ENCODE data around the gene ERMARD.
"Not testable (repeated sequence)": the region's sequence is repeated elsewhere in the genome, so short reads cannot be mapped to it uniquely, and the experiment has no call there.

ERMARD gene

GRCh38 chr6:169738204-169738975 is 13.0 kb upstream of the ERMARD start:
- no peak for DNase-seq (ENCODE audit: low read depth)

- no peak for DNase-seq (ENCODE audit: low read depth)
Observed at GRCh38 chr6:169738976-169739529, 12.4 kb upstream of the ERMARD start.

GRCh38 chr6:169741344-169741743 is 10.1 kb upstream of the ERMARD start:
- DNase-seq (ENCODE audit: low read depth): no peak

GRCh38 chr6:169745405-169745804 is 6.0 kb upstream of the ERMARD start:
- no peak for DNase-seq (ENCODE audit: low read depth)

GRCh38 chr6:169746556-169746955 is 4.9 kb upstream of the ERMARD start:
- no peak for DNase-seq (ENCODE audit: low read depth)

- DNase-seq (ENCODE audit: low read depth): no peak
Observed at GRCh38 chr6:169752074-169752623, 727 bp downstream of the ERMARD start.

GRCh38 chr6:169755162-169755561 is 3.7 kb downstream of the ERMARD start:
- DNase-seq (ENCODE audit: low read depth): no peak

GRCh38 chr6:169763308-169763707 is 11.9 kb downstream of the ERMARD start:
- DNase-seq (ENCODE audit: low read depth): no peak

GRCh38 chr6:169763881-169764280 is 12.5 kb downstream of the ERMARD start:
- DNase-seq (ENCODE audit: low read depth): no peak

GRCh38 chr6:169765789-169766188 is 14.4 kb downstream of the ERMARD start:
- not testable (repeated sequence) for DNase-seq (ENCODE audit: low read depth)

- no peak for DNase-seq (ENCODE audit: low read depth)
Observed at GRCh38 chr6:169766232-169766631, 14.8 kb downstream of the ERMARD start.

- no peak for DNase-seq (ENCODE audit: low read depth)
Observed at GRCh38 chr6:169766921-169767736, 15.7 kb downstream of the ERMARD start.

- no peak for DNase-seq (ENCODE audit: low read depth)
Observed at GRCh38 chr6:169774347-169774746, 22.9 kb downstream of the ERMARD start.

GRCh38 chr6:169775321-169775720 is 23.9 kb downstream of the ERMARD start:
- no peak for DNase-seq (ENCODE audit: low read depth)

- no peak for DNase-seq (ENCODE audit: low read depth)
Observed at GRCh38 chr6:169776379-169776778, 25.0 kb downstream of the ERMARD start.

- no peak for DNase-seq (ENCODE audit: low read depth)
Observed at GRCh38 chr6:169777896-169778295, 26.5 kb downstream of the ERMARD start.

GRCh38 chr6:169778646-169779045 is 27.2 kb downstream of the ERMARD start:
- no peak for DNase-seq (ENCODE audit: low read depth)

- no peak for DNase-seq (ENCODE audit: low read depth)
Observed at GRCh38 chr6:169779092-169779815, 27.8 kb downstream of the ERMARD start.

GRCh38 chr6:169779896-169780295 is 28.5 kb downstream of the ERMARD start:
- no peak for DNase-seq (ENCODE audit: low read depth)

- DNase-seq (ENCODE audit: low read depth): no peak
Observed at GRCh38 chr6:169780571-169781091, 29.2 kb downstream of the ERMARD start.

- DNase-seq (ENCODE audit: low read depth): no peak
Observed at GRCh38 chr6:169782966-169783365, 31.5 kb downstream of the ERMARD start.

GRCh38 chr6:169783401-169783800 is 32.0 kb downstream of the ERMARD start:
- DNase-seq (ENCODE audit: low read depth): no peak
